Vagina (tissue), 2 donors: ENCODE results near the gene VIM. TPM values are rescaled to one million over a fixed set of nuclear protein-coding genes. Genes with fewer than 3 reads are reported as not detected.

Experiments used
- DNase-seq, 2 donors: peaks; one replicate each; pipeline ENCODE4 v3.0.0-alpha.2; 2017; ENCODE audit errors: extremely low spot score in 2 of 2
- H3K27ac ChIP-seq: fragments of 200-600 bp; sonication (generic); one replicate; pipeline ENCODE4 v1.5.1; 2019
- H3K27me3 ChIP-seq: fragments of 200-600 bp; sonication (generic); one replicate; pipeline ENCODE4 v1.5.1; 2019
- H3K36me3 ChIP-seq, 2 donors: fragments of 200-600 bp; sonication (generic); one replicate each; pipeline ENCODE4 v1.5.1; 2017 to 2019
- H3K4me1 ChIP-seq: fragments of 200-600 bp; sonication (generic); one replicate; pipeline ENCODE4 v1.5.1; 2019
- H3K4me3 ChIP-seq, 2 donors: fragments of 200-600 bp; sonication (generic); 1 replicate in 1 of 2; 2 replicates in 1 of 2; pipeline ENCODE4 v1.5.1; 2016 to 2019
- H3K9me3 ChIP-seq: fragments of 200-600 bp; sonication (generic); one replicate; pipeline ENCODE4 v1.5.1; 2019
- POLR2A ChIP-seq, 2 donors: fragments of 450-650 bp; IDR thresholded peaks; one replicate each; pipeline ENCODE4 v1.6.1; 2017; ENCODE audit warnings: antibody characterized with exemption in 2 of 2, mild to moderate bottlenecking in 2 of 2, moderate library complexity in 2 of 2
- POLR2AphosphoS5 ChIP-seq, 2 donors: sonication (generic); formaldehyde crosslinking; IDR thresholded peaks; one replicate each; pipeline ENCODE4 v1.9.0; 2017; ENCODE audit warnings: antibody characterized with exemption in 2 of 2, mild to moderate bottlenecking in 2 of 2, low read depth in 1 of 2; ENCODE audit not compliant: insufficient read depth in 1 of 2
- intact Hi-C: fragments of 100-400 bp; cut with DNase I; formaldehyde crosslinking; loops from one replicate; pipeline ENCODE4 v1.15.1; 2023
- total RNA-seq: library from RNA; depleted of rRNA; stranded (reverse); fragments of >200 nt; gene quantifications from one replicate; pipeline ENCODE4 v1.2.3, GENCODE V29; 2016
- TF ChIP-seq, protein P1 (sequence below), 3 experiments: fragments of 450-650 bp in 2 of 3; fragments of 200-600 bp in 1 of 3; sonication (generic) in 1 of 3; IDR thresholded peaks; one replicate each; pipeline ENCODE4 v1.5.1; 2017 to 2019; ENCODE audit warnings: antibody characterized with exemption in 3 of 3, mild to moderate bottlenecking in 2 of 3, moderate library complexity in 2 of 3

Gene VIM
- total RNA-seq, 1 donor from 2014 or later, result 2,692 TPM

DNA sequence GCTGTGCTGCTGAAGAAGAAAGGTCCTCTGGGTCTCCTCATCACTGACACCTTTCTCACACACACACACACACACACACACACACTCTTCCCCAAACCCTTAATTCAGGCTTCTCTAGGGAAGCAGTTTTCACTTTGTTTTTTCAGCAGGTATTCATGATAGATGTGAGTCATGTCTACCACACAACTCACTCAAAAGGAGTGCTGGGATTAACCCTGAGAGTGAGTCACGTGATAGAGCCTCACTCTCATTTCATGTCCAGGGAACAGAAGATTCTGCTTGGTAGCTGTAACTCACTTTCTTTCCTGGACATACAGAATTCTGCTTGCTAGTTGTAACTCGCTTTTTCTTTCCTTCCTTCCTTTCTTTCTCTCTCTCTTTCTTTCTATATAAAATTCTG, 45.4 kb downstream of the VIM start:
- Histone ChIP-seq H3K4me3 (no peak overlapping the region), H3K36me3 (no peaks in the 10 kb centered on the region), H3K27ac (no peak overlapping the region), H3K27me3 (no peaks in the 10 kb centered on the region), H3K9me3 (no peaks in the 10 kb centered on the region), H3K4me1 (no peaks in the 10 kb centered on the region)
- no peak for DNase-seq
- TF ChIP-seq POLR2A (IDR thresholded peaks at IDR 0.05) (no peak), POLR2AphosphoS5 (IDR thresholded peaks at IDR 0.05; ENCODE audit: insufficient read depth in 1 of 2, low read depth in 1 of 2) (no peak)
- TF ChIP-seq, protein P1, sequence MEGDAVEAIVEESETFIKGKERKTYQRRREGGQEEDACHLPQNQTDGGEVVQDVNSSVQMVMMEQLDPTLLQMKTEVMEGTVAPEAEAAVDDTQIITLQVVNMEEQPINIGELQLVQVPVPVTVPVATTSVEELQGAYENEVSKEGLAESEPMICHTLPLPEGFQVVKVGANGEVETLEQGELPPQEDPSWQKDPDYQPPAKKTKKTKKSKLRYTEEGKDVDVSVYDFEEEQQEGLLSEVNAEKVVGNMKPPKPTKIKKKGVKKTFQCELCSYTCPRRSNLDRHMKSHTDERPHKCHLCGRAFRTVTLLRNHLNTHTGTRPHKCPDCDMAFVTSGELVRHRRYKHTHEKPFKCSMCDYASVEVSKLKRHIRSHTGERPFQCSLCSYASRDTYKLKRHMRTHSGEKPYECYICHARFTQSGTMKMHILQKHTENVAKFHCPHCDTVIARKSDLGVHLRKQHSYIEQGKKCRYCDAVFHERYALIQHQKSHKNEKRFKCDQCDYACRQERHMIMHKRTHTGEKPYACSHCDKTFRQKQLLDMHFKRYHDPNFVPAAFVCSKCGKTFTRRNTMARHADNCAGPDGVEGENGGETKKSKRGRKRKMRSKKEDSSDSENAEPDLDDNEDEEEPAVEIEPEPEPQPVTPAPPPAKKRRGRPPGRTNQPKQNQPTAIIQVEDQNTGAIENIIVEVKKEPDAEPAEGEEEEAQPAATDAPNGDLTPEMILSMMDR (IDR thresholded peaks at IDR 0.05), result no peak
- intact Hi-C loops, result no loop called here

DNA sequence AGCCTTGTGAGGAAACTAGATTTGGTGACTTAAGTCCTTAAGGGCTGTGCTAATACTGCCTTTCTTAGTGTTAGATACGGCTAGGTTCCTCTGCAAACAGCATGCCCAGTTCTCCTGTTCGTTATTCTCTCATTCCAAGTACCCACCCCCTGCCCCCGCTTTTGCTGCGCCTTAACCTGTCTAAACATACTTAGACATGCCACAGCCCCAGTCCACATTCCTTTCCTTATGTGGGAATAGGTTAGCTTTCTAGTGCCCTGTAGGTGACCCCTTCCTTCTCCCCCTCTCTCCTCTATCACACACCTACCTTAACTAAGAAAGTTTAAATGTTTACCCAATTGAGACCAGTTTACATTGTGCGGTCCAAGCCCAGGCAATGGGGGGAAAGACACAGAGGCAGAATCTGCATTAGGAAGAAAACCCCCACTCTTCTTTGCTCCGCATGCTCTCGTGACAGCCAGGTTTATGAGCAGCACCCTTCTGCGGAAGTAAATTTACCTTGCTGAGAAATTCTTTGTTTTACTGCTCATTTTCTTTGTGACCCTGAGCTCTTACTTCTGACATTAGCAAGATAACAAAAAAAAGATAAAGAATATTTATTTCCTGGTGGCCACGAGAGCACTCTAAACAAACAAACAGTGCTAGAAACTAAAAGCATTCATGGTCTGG, 48.8 kb downstream of the VIM start:
- Histone ChIP-seq H3K4me1 (no peaks in the 10 kb centered on the region), H3K27ac (no peak overlapping the region), H3K36me3 (no peaks in the 10 kb centered on the region), H3K9me3 (no peaks in the 10 kb centered on the region), H3K27me3 (no peaks in the 10 kb centered on the region), H3K4me3 (no peak overlapping the region)
- no peak for DNase-seq
- TF ChIP-seq POLR2A (IDR thresholded peaks at IDR 0.05), result no peak
- TF ChIP-seq, protein P1 (IDR thresholded peaks at IDR 0.05), result no peak
- TF ChIP-seq POLR2AphosphoS5 (IDR thresholded peaks at IDR 0.05; ENCODE audit: insufficient read depth in 1 of 2, low read depth in 1 of 2), result no peak
- intact Hi-C loops, result no loop called here

DNA sequence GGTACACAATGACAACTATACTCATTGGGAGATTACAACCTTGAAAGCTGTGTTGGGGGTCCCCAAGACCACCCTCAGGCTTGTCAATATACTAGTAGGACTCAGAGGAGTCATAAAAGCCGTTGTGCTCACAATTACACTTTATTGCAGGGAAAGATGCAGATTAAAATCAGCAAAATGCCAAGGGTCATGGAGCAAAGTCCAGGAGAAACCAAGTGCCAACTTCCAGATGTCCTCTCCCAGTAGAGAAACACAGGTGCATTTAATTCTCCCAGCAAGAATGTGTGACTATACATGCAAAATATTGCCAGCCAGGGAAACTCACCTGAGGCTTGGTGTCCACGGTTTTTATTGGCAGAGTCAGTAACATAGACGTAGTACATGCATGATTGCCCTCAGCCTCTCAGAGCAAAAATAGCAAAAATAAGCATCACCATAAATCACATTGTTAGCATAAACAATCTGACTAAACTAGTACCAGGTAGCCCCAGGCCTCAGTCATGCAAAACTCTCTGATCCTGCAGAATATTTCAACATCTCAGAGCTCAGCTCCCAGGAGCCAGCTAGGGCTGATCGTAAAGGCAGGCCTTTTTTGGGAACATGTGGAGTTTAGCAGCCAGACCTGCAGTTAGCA, 50.7 kb downstream of the VIM start:
- TF ChIP-seq POLR2A (IDR thresholded peaks at IDR 0.05) (no peak), POLR2AphosphoS5 (IDR thresholded peaks at IDR 0.05; ENCODE audit: insufficient read depth in 1 of 2, low read depth in 1 of 2) (no peak)
- TF ChIP-seq, protein P1 (IDR thresholded peaks at IDR 0.05), result no peak
- DNase-seq, result no peak
- intact Hi-C loops, result no loop called here

DNA sequence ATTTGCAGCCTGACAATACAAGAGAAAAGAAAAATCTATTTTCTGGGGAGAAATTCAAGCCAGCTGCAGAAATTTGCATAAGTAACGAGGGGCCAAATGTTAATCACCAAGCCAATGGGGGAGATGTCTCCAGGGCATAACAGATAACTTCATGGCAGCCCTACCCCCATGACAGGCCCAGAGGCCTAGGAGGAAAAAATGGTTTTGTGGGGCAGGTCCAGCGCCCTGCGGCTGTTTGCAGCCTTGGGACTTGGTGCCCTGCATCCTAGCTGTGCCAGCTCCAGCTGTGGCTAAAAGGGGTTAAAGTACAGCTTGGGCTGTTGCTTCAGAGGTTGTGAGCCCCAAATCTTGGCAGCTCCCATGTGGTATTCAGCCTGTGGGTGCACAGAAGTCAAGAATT, 54.3 kb downstream of the VIM start:
- no peak overlapping the region for H3K4me3 ChIP-seq
- no peak for DNase-seq
- H3K27ac ChIP-seq, result no peak overlapping the region
- no peaks in the 10 kb centered on the region for H3K36me3 ChIP-seq
- intact Hi-C loops, result no loop called here
- peaks cover 6% of the 10 kb centered on the region for H3K9me3 ChIP-seq
- H3K4me1 ChIP-seq, result no peaks in the 10 kb centered on the region
- TF ChIP-seq POLR2A (IDR thresholded peaks at IDR 0.05) (no peak), POLR2AphosphoS5 (IDR thresholded peaks at IDR 0.05; ENCODE audit: insufficient read depth in 1 of 2, low read depth in 1 of 2) (no peak)
- TF ChIP-seq, protein P1 (IDR thresholded peaks at IDR 0.05), result no peak
- H3K27me3 ChIP-seq, result no peaks in the 10 kb centered on the region

More for the DNA sequence above, 50.7 kb downstream of the VIM start:
- Histone ChIP-seq H3K27ac (no peak overlapping the region), H3K27me3 (no peaks in the 10 kb centered on the region), H3K9me3 (peaks cover 6% of the 10 kb centered on the region), H3K4me3 (no peak overlapping the region), H3K4me1 (no peaks in the 10 kb centered on the region), H3K36me3 (no peaks in the 10 kb centered on the region)
